Measurements from ENCODE around the gene KCNE2.
"Not testable (repeated sequence)": the region's sequence is repeated elsewhere in the genome, so short reads cannot be mapped to it uniquely, and the experiment has no call there.

The KCNE2 gene

DNA sequence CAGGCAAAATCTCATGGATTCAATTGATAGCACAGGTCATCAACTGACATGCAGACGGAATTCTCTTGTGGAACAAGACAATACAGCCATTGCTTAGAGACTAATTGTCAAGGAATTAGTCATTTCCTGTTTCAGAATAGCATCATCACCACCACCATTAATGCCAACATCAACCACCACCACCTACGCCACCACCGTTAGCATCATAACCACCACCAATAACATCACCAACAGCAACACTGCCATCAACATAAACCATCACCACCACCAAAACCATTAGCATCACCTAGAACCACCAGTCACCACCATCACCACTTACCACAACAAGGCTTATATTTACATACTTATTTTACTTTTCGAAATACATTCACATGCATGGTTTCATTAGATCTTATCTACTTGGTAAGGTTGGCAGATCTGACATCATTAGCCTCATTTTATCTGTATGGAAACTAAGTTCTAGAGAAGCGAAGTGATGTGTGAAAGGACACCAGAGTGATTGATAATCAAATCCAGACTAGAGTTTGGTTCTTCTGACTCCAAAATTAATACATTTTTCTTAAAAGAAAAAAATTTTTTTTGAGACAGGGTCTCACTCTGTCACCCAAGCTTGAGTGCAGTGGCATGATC lies 53.8 kb downstream of the KCNE2 start:
- not testable (repeated sequence) for DNase-seq

Measured in retina (tissue), 1 donor.